Lower leg skin (tissue), 3 donors: Measurements from ENCODE around the gene C11orf16.

Experiments used
- POLR2A ChIP-seq, 2 donors: fragments of 450-650 bp; IDR thresholded peaks; one replicate each; pipeline ENCODE4 v1.6.1; 2016 to 2017; ENCODE audit warnings: antibody characterized with exemption in 2 of 2, mild to moderate bottlenecking in 1 of 2, moderate library complexity in 1 of 2
- TF ChIP-seq, protein P1 (sequence below), 3 donors: fragments of 450-650 bp; IDR thresholded peaks; one replicate each; pipeline ENCODE4 v1.5.1; 2016; ENCODE audit warnings: antibody characterized with exemption in 3 of 3, mild to moderate bottlenecking in 3 of 3, moderate library complexity in 2 of 3

- no peak for TF ChIP-seq POLR2A (IDR thresholded peaks at IDR 0.05)
- TF ChIP-seq, protein P1, sequence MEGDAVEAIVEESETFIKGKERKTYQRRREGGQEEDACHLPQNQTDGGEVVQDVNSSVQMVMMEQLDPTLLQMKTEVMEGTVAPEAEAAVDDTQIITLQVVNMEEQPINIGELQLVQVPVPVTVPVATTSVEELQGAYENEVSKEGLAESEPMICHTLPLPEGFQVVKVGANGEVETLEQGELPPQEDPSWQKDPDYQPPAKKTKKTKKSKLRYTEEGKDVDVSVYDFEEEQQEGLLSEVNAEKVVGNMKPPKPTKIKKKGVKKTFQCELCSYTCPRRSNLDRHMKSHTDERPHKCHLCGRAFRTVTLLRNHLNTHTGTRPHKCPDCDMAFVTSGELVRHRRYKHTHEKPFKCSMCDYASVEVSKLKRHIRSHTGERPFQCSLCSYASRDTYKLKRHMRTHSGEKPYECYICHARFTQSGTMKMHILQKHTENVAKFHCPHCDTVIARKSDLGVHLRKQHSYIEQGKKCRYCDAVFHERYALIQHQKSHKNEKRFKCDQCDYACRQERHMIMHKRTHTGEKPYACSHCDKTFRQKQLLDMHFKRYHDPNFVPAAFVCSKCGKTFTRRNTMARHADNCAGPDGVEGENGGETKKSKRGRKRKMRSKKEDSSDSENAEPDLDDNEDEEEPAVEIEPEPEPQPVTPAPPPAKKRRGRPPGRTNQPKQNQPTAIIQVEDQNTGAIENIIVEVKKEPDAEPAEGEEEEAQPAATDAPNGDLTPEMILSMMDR (IDR thresholded peaks at IDR 0.05), result no peak
Measured at GRCh38 chr11:8905528-8906165, 27.1 kb downstream of the C11orf16 start.
